Endodermal cell (in vitro differentiated cells): ENCODE data around the gene FAM8A1. TPM values are rescaled to one million over a fixed set of nuclear protein-coding genes. Genes with fewer than 3 reads are reported as not detected.

Experiments
- DNase-seq: peaks from one replicate; pipeline ENCODE4 v3.0.0-alpha.2; 2017
- H3K27ac ChIP-seq: 2 replicates; pipeline ENCODE4 v1.5.1; 2013; ENCODE audit warnings: mild to moderate bottlenecking, low read depth, low read length, moderate library complexity
- H3K27me3 ChIP-seq: 2 replicates; pipeline ENCODE4 v1.6.1; 2013; ENCODE audit warnings: mild to moderate bottlenecking, low read length, moderate library complexity; ENCODE audit not compliant: insufficient read depth, control insufficient read depth, poor library complexity, severe bottlenecking
- H3K36me3 ChIP-seq: 2 replicates; pipeline ENCODE4 v1.7.0; 2013; ENCODE audit warnings: mild to moderate bottlenecking, low read length, moderate library complexity; ENCODE audit not compliant: control insufficient read depth, insufficient read depth
- H3K4me1 ChIP-seq: one replicate; pipeline ENCODE4 v1.7.0; 2013; ENCODE audit warnings: low read length; ENCODE audit not compliant: control insufficient read depth, insufficient read depth
- H3K4me3 ChIP-seq: 2 replicates; pipeline ENCODE4 v1.5.1; 2013; ENCODE audit warnings: mild to moderate bottlenecking, low read length, moderate library complexity
- H3K9ac ChIP-seq: 2 replicates; pipeline ENCODE4 v1.6.1; 2013; ENCODE audit warnings: mild to moderate bottlenecking, low read length, moderate library complexity; ENCODE audit not compliant: poor library complexity, severe bottlenecking; ENCODE audit errors: extremely low read depth
- H3K9me3 ChIP-seq: 2 replicates; pipeline ENCODE4 v1.6.1; 2013; ENCODE audit warnings: mild to moderate bottlenecking, low read length, moderate library complexity; ENCODE audit not compliant: control insufficient read depth
- H3K27ac Mint-ChIP-seq: 2 replicates; pipeline ENCODE4 v1.8.0; 2020; ENCODE audit warnings: mixed read lengths
- H3K27me3 Mint-ChIP-seq: 2 replicates; pipeline ENCODE4 v1.8.0; 2021; ENCODE audit warnings: mild to moderate bottlenecking, mixed read lengths; ENCODE audit not compliant: insufficient read depth
- H3K36me3 Mint-ChIP-seq: 2 replicates; pipeline ENCODE4 v1.8.0; 2020; ENCODE audit warnings: low read depth, mixed read lengths
- H3K4me1 Mint-ChIP-seq: 2 replicates; pipeline ENCODE4 v1.8.0; 2020; ENCODE audit warnings: mixed read lengths
- H3K4me3 Mint-ChIP-seq: 2 replicates; pipeline ENCODE4 v1.8.0; 2020; ENCODE audit warnings: mild to moderate bottlenecking, moderate library complexity, mixed read lengths
- H3K9me3 Mint-ChIP-seq: 2 replicates; pipeline ENCODE4 v1.8.0; 2020; ENCODE audit warnings: mild to moderate bottlenecking, mixed read lengths
- WGBS, 2 experiments: methylation state at CpG; one replicate each; pipeline versions ENCODE4 v1.1.5 to v1.1.7; 2013; ENCODE audit warnings: missing lambda C conversion rate in 2 of 2, mixed read lengths in 1 of 2; ENCODE audit not compliant: insufficient coverage in 1 of 2, insufficient read length in 1 of 2; 5-methylcytosine and 5-hydroxymethylcytosine counted together
- long read RNA-seq, 4 experiments: library from polyadenylated mRNA in 2 of 4; library from RNA in 1 of 4; library from capped mRNA in 1 of 4; stranded (forward) in 3 of 4; unstranded in 1 of 4; transcript quantifications; one replicate each; pipeline ENCODE4 v2.0.0, GENCODE V29; 2020 to 2021; ENCODE audit warnings: inconsistent platforms in 1 of 4
- polyA plus RNA-seq, 2 experiments: library from polyadenylated mRNA; stranded (reverse); fragments of 50-300 nt; gene quantifications; one replicate each; pipeline ENCODE4 v1.2.3, GENCODE V29; 2013
- total RNA-seq, 2 donors: library from RNA; stranded (reverse); fragmentation: NEBNext Ultra II Directional in 1 of 2; extraction: Animal tissue kit (Norgen Biotek cat#: 25700) in 1 of 2; gene quantifications; 2 replicates in 1 of 2; 3 replicates in 1 of 2; pipeline ENCODE4 v1.2.1, GENCODE V29; 2021
- TF ChIP-seq, protein P1 (sequence below): fragments of 200-600 bp; sonication (generic); conservative IDR thresholded peaks from 2 replicates; pipeline ENCODE4 v1.5.0; 2021; ENCODE audit warnings: antibody characterized with exemption, mild to moderate bottlenecking

FAM8A1 gene, protein sequence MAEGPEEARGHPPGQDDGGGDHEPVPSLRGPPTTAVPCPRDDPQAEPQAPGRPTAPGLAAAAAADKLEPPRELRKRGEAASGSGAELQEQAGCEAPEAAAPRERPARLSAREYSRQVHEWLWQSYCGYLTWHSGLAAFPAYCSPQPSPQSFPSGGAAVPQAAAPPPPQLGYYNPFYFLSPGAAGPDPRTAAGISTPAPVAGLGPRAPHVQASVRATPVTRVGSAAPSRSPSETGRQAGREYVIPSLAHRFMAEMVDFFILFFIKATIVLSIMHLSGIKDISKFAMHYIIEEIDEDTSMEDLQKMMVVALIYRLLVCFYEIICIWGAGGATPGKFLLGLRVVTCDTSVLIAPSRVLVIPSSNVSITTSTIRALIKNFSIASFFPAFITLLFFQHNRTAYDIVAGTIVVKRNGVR
- total RNA-seq = 10 to 100 TPM; 10.4 to 12.1 TPM
- 18.1 TPM for polyA plus RNA-seq (2013, experiment 1 of 2)
- 15.4 TPM for polyA plus RNA-seq (2013, experiment 2 of 2)
- long read RNA-seq, experiment 1, full-length matches to known transcripts = 1 of 8 reads
- long read RNA-seq, experiment 1, partial matches to known transcripts = 0 of 8 reads
- long read RNA-seq, experiment 1, other reads (novel, unspliced or antisense) = 7 of 8 reads
- long read RNA-seq, experiment 2, full-length matches to known transcripts = 36 of 45 reads
- long read RNA-seq, experiment 2, partial matches to known transcripts = 0 of 45 reads
- long read RNA-seq, experiment 2, other reads (novel, unspliced or antisense) = 9 of 45 reads
- long read RNA-seq, experiment 3, full-length matches to known transcripts = 3 of 5 reads
- long read RNA-seq, experiment 3, partial matches to known transcripts = 0 of 5 reads
- long read RNA-seq, experiment 3, other reads (novel, unspliced or antisense) = 2 of 5 reads
- long read RNA-seq, experiment 4, partial matches to known transcripts = 0 of 4 reads
- long read RNA-seq, experiment 4, other reads (novel, unspliced or antisense) = 4 of 4 reads

DNA sequence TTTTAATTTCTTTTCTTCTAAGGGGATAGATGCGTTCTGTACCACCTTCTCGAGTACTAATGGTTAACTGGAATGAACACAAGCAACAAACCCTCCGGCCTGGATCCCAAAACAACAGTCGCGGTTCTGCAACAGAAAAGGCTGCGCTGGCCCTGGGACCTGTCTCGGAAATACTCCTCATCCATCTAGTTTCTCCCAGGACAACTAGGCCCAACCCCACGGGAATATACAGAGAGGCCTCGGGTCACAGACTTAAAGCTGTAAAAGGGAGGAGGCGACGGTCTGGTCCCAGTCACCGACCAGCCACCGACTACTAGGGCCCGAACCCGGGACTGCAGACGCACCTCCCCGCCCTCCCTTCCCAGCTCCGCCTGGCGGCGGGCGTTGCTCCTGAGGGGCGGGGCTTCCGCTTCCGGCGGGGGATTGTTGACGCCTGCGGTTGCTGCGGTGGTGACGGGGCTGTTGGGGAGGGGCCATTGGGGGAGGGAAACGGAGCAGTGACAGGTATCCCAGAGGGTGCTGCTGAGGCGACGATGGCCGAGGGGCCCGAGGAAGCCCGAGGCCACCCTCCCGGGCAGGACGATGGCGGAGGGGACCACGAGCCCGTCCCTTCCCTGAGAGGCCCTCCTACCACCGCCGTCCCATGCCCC lies at the start of gene FAM8A1:
Gene FAM8A1 (plus strand): TSS at position 426 of the 650 bp plus-strand sequence. CDS start 108 bp downstream, at position 534.
- Histone ChIP-seq H3K9me3 (no peaks in the 10 kb centered on the region), H3K36me3 (peaks cover 23% of the 10 kb centered on the region), H3K9ac (peak within 1 kb of the TSS; percentile 81), H3K4me1 (no peaks in the 10 kb centered on the region), H3K27me3 (no peaks in the 10 kb centered on the region), H3K27ac (peak within 1 kb of the TSS; percentile 62), H3K4me3 (peak within 1 kb of the TSS; percentile 96)
- TF ChIP-seq, protein P1, sequence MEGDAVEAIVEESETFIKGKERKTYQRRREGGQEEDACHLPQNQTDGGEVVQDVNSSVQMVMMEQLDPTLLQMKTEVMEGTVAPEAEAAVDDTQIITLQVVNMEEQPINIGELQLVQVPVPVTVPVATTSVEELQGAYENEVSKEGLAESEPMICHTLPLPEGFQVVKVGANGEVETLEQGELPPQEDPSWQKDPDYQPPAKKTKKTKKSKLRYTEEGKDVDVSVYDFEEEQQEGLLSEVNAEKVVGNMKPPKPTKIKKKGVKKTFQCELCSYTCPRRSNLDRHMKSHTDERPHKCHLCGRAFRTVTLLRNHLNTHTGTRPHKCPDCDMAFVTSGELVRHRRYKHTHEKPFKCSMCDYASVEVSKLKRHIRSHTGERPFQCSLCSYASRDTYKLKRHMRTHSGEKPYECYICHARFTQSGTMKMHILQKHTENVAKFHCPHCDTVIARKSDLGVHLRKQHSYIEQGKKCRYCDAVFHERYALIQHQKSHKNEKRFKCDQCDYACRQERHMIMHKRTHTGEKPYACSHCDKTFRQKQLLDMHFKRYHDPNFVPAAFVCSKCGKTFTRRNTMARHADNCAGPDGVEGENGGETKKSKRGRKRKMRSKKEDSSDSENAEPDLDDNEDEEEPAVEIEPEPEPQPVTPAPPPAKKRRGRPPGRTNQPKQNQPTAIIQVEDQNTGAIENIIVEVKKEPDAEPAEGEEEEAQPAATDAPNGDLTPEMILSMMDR = peak; percentile 70
- H3K4me1 Mint-ChIP-seq = peaks cover 9% of the 10 kb centered on the region
- DNase-seq = peak; percentile 99
- H3K27me3 Mint-ChIP-seq = no peaks in the 10 kb centered on the region
- 14 to 47% methylated on average over 8 to 42 of the region's 42 CpGs for WGBS, 2 experiments
- H3K4me3 Mint-ChIP-seq = peak within 1 kb of the TSS; percentile 68
- peaks cover 6% of the 10 kb centered on the region for H3K36me3 Mint-ChIP-seq
- peak within 1 kb of the TSS; percentile 87 for H3K27ac Mint-ChIP-seq
- H3K9me3 Mint-ChIP-seq = no peaks in the 10 kb centered on the region

DNA sequence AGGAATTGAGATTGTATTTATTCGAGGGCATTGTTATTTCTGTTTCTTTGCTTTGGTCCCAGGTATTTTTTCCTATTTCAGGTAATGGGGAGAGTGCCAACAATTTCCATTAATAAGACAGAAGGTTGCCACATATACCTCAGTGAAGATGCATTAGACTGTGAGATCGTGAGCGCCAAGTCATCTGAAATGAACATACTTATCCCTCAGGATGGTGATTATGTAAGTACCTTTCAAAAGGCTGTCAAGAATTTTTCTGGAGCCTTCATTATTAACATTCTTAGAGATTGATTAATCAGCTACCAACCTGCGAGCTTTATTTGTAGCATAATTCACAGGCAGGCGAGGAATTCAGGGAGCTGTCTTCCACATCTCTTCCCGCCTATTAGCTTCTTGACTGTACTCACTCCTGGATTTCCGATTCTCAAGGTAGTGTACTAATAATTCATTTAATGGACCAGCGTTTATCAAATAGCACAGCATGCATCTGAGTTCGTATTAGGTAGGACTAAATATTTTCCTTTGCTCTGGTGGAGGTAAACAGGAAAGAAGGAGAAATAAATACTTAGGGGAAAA lies 48.6 kb upstream of the FAM8A1 start:
- Mint-ChIP-seq H3K36me3 (peaks cover 61% of the 10 kb centered on the region), H3K4me1 (no peaks in the 10 kb centered on the region), H3K27ac (no peak overlapping the region), H3K4me3 (no peak overlapping the region), H3K27me3 (no peaks in the 10 kb centered on the region), H3K9me3 (no peaks in the 10 kb centered on the region)
- DNase-seq = no peak
- 96 to 98% methylated on average over 9 of the region's 9 CpGs for WGBS, 2 experiments
- no peak overlapping the region for H3K9ac ChIP-seq
- H3K27me3 ChIP-seq = no peaks in the 10 kb centered on the region
- no peaks in the 10 kb centered on the region for H3K4me1 ChIP-seq
- H3K27ac ChIP-seq = no peak overlapping the region
- peaks cover 83% of the 10 kb centered on the region for H3K36me3 ChIP-seq
- TF ChIP-seq, protein P1 = no peak
- H3K9me3 ChIP-seq = peaks cover 5% of the 10 kb centered on the region
- no peak overlapping the region for H3K4me3 ChIP-seq

DNA sequence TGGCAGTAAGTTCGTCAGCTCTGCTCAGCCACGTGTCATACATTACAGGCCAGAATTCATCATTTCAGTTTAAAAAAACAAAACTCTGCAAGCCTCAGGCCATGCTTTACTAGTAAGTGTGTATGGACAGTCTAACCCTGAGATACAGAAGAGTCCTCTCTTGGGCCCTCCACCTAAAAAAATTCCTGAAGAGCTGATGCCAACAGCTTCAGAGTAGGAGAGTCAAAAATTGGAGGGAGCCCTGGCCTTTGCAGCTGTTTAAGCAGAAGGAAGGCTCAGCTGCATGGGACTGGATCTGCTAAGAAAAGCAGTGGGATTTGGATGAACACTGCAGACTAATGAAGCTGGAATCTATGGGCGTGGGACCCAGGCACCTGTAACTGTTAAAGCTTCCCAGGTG lies 47.2 kb upstream of the FAM8A1 start:
- Histone ChIP-seq H3K27ac (no peak overlapping the region), H3K9ac (no peak overlapping the region), H3K4me1 (no peaks in the 10 kb centered on the region), H3K36me3 (peaks cover 88% of the 10 kb centered on the region), H3K9me3 (peaks cover 12% of the 10 kb centered on the region), H3K27me3 (no peaks in the 10 kb centered on the region), H3K4me3 (no peak overlapping the region)
- Mint-ChIP-seq H3K27ac (no peak overlapping the region), H3K4me3 (no peak overlapping the region), H3K27me3 (no peaks in the 10 kb centered on the region), H3K9me3 (no peaks in the 10 kb centered on the region), H3K4me1 (no peaks in the 10 kb centered on the region), H3K36me3 (peaks cover 66% of the 10 kb centered on the region)
- TF ChIP-seq, protein P1 = no peak
- 94 to 96% methylated on average over 3 of the region's 3 CpGs for WGBS, 2 experiments
- no peak for DNase-seq
